Occipital lobe (tissue), 1 donor: ENCODE measurements around the gene SMIM45.

ENCODE experiments used
- DNase-seq: peaks from one replicate; lab custom pipeline; 2025; lab: John Stamatoyannopoulos, UW

The SMIM45 gene

DNA sequence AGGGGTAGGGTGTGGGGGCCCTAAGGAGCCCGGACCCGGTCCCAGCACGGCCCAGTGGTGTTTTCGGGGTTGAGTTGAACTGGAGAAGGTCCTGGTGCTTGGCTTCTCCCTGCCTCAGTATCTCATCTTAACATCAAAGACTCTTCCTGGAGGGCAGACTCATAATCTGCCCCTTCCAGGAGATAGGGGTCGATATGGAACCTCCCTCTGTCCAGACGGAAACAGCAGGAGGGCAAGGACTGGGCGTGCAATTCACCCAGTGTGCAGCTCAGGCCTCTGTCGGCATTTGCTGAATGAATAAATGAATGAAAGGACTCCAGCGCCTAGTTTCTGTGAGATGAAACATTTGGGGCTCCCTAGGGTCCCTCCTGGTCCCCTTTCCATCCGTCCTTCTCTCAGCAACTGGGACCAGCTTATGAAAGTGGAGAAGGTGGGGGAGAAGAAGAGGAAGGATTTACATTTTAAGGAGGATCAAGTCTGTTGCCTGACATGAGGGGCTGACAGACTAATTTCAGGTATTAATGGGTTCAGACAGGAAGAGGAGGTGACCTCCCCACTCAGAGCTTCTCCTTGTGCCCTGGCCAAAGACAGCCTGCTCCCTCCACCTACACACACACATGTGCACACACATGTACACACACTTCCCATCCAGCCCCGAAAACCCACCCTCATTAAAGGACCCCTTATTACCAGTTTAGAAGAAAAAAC, 36.0 kb upstream of the SMIM45 start:
- no peak for DNase-seq

DNA sequence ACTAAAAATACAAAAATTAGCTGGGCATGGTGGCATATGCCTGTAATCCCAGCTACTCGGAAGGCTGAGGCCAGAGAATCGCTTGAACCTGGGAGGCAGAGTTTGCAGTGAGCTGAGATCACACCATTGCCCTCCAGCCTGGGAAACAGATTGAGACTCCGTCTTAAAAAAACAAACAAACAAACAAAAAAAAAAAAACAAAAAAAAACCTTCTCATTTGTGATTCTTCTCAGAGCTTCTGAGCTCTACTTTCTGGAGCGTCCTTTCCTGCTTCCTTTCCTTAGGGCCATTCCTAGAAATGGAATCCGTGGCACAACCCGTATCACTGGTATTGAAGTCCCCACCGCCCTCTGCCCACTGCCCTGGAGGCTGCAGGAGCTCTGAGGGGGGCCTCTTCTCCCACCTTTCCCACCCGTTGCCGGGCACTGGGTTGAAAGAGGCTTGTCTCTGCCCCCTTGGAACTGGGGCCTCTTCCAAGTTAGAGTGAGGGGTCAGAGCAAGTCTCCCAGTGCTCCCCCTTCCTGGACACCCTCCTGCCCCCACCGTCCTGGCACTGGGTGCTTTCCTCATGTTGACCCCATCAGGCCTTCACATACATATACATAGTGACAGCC, 35.1 kb upstream of the SMIM45 start:
- DNase-seq = no peak

DNA sequence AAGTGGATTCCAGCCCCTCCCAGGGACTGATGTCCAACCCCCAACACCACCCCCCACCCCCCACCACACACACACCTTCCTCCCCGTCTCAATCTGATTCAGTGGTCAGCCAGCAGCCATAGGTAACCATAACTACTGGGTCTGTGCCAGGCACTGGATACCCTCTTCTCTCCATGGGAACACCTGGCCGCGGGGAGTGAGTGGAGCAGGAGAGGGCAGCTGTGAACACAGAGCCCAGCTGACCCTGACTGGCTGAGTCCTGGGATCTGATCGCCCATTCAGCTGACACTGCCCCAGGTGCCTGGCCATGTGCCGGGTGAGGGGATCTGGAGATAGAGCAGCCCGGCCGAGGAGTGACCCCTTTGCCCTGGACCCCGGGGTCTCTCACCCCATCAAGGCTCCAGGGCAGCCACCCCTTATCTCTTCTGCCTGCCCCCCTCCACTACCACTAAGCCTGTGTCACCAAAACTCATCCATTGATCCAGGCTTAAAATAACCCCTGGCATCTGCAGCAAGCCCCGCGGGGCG, 34.5 kb upstream of the SMIM45 start:
- DNase-seq = no peak

DNA sequence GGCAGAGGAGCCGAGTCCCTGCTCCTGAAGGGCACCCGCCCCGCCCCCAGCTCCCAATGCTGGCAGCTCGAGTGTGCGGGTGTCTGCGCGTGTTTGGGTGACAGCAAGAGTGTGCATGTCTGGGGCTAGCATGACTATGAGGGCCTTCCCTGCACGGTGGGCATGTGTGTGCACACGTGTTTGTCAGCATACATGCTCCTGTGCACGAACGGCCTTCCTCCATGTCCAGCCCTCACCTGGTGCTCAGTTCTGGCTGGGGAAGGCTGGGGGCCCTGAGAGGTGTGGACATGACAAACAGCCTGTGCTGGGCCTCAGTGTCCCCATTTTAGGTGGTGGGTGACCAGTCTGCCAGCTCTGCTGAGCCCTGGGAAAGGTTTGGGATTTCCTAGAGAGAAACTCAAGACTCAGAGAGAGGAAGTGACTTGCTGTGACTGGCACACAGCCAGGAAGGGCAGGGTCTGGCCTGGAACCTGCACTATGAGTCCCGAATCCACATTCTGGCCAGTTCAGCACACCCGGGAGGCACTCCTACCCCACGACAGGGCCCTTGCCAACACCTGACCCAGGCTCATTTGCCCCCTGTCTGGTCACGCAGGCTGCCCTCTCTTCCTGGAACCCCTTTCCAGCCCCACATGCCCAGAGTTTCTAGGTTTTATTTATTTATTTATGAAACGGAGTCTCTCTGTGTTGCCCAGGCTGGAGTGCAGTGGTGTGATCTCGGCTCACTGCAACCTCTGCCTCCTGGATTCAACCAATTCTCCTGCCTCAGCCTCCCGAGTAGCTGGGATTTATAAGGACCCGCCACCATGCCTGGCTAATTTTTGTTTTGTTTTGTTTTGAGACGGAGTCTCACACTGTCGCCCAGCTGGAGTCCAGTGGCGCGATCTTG, 33.8 kb upstream of the SMIM45 start:
- DNase-seq = no peak

DNA sequence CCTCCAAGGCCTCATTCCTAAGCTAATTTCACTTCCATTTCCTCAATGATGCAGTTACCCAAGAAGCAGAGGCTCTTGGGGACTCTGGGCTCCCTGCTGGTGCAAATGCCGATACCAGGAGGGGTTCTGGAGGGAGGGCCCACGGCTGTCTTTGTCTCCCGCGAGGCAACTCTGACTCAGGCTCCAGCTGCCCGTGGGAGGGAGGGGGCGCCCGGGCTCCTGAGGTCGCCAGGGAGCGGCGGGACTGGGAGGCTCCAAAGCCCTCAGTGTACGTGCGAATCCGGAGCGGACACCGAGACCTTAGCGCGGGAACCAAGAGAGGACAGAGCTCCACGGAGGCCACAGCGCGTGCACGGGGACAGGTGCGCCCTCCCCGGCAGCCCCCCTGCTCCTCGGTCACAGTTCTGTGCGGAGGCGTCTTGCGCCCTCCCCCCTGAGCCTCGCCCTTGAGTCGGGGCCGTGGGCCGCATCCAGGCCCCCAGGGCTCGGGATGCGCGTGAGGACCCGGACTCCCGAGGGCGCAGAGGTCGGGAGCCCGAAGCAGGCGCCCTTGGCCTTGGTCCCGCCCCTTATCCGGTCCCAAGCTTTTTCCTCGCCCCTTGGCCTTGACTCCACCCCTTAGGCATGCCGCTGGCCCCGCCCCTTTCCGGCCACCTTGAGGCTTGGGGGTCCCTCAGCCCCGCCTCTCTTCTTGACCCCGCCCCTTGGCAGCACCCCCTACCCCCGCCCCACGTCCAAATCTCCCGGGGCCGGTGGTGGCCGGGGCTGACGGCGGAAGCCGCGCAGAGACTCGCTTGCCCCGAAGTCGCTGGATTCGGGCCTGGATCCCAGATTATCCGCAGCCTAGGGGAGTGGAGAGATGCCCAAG, 32.4 kb upstream of the SMIM45 start:
- DNase-seq = no peak

DNA sequence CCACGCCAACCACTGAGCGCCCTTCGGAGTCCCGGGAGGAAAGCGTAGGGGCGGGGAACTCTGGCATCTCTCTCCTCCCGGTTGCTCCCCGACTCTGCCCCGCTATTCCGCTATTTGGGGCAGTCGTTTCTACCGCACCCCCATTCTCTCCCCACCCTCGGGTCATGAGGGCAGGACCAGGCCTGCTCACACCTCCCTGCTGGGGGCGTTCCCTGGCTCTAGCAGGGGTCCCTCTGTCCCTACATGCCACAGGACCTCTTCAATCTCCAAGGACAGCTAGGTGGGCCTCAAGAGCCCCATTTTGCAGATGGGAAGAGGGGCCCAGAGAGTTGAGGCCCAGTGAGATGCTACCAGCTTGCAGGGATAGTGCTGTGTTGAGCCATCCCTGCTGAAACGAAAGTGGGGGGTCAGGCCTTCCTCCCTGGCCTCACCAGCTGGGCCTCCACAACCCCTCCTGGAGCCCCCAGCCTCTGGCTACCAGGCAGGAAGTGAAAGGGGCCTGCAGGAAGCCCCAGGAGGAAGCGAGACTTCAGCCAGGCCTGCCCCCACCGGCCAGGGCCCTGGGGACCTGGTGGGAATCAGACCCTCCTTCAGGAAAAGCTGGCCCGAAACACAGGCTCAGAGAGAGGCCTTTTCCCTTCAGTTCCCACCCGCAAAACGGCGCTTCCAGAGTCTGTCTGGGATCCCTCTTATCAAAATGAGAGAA, 31.5 kb upstream of the SMIM45 start:
- DNase-seq = no peak

DNA sequence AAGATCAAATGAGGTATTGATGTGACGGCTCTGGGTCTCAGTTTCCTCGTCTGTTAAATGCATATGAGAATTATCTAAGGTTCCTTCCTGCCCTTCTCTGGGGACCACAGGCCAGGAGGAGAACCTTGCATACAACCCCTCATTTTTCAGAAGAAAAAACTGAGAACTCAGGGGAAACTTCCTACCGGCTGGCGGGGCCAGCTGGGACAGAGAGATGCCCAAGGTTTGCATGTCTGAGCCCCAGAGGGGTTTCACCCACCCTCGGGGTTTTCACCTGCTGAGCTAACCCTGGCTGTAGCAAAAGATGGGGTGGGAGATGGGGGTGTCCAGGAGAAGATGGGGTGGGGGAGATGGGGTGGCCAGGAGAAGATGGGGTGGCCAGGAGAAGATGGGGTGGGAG, 29.6 kb upstream of the SMIM45 start:
- DNase-seq = no peak

DNA sequence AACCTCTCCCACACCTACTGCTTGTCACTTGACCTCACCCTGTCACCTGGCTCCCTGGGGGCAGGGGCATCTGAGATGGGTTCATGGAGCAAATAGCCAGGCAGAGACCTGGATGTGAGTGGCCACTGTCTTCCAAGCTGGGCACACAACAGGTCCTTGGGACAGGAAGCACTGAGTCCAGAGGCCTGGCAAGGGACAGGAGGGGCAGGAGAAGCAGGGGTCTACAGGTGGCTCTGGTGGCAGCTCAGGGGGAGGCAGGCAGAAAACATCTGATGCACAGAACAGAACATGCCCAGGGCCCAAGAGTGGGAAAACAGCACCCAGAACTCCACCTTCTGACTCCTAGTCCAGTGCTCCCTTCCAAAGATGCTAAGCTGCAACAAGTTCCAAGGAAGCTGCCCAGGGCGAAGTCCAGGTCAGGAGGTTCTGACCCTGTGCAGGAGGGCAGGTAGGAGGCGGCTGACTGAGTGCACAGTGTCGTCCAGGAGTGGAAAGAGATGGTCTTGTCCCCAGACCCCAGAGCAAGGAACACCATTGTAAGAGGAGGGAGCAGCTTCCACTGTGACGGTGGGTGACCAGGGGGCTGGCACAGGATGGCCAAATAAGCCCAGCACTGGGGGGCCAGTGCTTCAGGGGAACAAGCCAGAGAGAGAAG, 28.9 kb upstream of the SMIM45 start:
- DNase-seq = no peak

DNA sequence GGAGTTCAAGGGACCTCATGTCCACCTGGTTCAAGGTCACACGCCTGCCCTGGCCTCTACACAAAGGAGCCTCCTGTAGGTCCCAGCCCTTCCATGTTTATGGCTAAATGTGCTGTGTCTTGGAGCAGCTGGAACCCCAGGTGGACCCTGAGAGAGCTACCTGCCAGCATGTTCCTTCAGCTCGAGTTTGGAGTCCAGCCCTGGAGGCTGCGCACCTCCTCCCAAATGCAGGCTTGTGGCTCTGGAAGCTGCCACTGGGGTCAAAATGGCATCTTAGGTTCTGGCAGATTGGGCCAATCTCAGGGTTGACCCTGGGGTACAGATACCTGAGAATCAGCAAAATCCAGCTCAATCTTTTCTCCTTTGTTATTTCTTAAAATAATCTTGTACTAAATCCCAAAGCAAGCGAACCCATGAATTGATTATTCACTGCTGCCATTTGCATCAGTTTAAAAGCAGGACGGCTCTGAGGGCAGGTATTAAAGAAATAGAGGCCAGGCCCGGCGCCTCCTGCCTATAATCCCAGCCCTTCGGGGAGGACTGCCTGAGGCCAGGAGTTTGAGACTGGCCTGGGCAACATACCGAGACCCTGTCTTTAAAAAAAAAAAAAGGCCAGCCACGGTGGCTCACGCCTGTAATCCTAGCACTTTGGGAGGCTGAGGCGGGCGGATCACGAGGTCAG, 28.2 kb upstream of the SMIM45 start:
- no peak for DNase-seq

DNA sequence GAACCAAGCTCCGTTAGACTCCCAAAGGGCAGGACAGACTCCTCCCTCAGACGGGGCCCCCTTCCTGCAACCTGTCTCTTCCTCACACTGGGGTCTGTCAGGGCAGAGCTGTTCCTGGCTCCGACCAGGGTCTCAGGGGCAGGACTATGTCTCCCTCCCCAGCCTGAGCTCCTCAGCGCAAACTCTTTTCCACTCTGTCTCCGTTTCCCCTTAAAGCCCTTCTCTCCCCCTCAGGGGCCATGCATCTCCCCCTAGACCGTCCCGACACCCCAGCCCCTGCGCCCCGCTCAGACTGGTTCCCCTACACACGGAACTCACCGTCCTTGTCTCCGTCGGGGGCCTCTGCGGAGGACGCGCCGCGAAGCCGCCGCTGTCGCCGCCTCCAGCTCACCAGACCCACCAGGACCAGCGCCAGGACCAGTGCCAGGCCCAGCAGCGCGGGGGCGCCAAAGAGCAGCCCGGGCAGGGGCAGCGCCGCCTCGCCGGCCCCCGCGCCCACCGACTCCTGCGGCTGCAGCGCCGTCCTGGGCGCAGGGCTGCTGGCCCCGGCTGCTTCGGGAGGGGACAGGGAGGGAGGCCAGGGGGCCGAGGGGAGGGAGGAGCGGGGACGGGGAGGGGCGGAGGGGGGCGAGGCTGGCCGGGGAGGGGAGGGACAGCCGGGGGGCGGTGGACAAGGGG, 26.0 kb upstream of the SMIM45 start:
- no peak for DNase-seq

DNA sequence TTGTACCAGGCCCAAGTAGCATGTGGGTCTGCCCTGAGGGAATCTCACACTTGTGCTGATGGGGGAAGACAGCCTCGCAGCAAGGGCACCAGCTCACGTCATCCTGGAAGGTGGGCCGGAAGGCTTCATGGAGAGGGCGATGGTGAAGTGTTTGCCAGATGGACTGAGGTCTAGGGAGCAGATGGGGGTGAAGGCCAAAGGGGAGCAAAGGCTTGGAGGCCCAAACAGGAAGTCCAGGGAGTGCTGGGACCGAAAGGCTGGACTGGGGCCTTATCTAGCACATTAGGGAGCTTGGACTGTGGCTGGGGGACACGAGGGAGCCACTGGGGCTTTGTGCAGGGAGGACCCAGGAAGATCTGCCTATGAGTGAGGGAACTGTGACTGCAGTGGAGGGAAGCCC, 24.1 kb upstream of the SMIM45 start:
- DNase-seq = no peak

DNA sequence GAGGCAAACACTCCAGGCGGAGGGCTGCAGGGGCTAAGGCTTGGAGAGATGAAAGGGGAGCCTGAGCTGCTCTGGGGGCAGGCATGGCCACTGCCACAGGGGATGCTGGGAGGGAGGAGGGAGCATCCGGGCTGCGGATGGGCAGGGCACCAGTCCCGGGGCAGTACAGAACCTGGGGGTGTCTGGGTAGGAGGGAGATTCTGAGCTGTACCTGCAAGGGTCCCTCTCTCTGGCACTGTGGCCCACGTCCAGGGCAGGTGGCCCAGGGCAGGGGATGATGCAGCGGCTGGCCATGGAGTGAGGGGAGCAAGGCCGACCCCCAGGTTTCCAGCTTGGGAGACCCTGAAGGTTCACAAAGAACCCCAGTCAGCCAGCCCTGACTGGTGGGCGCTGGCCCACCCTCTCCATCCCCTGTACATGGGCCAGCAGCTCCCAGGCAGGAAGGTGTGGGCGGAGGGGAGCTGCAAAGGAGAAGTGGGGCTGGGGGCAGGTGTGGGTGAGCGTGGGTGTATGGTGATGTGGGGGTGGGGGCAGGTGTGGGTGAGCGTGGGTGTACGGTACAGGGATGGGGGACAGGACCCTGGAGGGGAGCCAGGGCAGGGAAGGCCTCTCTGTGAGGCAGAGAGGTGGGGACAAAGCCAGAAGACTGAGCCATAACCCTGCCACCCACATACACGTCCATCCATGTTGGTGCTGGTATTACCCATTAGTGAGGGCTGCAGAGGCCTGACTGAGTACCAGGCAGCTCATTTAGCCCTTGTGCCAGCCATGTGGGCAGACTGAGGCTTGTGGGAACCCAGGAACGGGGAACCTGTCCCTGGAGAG, 23.1 kb upstream of the SMIM45 start:
- DNase-seq = no peak

DNA sequence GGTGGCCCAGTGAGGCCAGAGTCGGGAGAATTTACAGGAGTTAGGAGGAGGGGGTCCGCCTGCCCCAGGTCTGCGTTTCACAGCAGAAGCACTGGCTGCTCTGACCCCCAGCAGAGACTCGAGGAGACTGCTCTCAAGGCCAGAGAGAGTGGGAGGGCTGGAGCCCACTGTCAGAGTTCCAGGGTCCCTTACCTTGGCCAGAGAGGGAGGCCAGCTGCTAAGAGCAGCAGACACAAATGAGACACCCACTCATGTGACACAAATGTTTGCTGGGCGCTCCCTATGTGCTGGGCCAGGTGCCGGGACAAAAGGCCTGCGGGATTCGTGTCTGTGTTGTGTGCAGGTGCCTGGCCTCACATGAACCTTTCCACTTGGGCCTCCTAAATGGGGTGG, 22.5 kb upstream of the SMIM45 start:
- no peak for DNase-seq

DNA sequence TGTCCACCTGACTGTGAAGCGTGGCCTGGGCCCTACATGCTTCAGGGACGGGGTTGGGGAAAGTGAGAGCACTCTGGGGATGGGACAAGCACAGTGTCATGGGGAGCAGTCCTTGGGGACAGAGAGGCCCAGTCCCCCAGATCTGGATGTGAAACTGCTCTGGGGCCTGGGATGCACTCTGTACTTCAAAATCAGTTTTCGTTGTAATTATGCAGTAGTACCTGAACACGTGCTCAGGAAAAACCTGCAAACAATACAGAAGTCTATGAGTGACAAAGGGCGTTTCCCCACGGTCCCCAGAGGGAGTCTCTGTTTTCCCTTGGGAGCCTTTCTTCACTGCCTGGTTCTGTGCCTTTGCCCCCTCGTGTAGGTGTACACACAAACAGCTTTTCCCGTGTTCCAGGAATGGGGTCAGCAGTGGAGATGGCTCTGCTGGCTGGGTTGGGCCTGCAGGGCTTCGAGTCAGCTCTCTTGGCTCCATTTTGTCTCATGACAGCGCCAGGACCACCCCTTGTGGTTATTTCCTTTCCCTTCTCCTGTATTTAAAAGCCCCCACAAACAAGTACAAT, 20.2 kb upstream of the SMIM45 start:
- no peak for DNase-seq

DNA sequence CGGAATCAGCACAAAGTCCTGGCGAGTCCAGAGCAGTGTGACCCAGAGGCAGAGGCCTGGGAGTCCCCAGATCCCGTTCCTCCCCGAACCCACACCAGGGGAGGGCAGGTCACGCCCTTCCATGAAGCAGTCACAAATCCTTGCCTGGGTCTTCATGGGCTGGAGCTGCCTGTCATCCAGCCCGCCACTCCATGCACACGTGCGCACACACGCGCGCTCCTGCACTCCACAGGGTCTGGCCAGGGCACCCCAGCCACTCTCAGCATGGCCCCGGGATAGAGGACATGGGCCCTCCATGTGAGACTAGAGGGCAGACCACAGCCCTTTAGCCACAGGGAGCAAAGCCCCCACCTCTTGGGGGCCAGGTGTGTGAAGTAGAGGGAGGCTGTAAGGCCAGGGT, 19.6 kb upstream of the SMIM45 start:
- no peak for DNase-seq

DNA sequence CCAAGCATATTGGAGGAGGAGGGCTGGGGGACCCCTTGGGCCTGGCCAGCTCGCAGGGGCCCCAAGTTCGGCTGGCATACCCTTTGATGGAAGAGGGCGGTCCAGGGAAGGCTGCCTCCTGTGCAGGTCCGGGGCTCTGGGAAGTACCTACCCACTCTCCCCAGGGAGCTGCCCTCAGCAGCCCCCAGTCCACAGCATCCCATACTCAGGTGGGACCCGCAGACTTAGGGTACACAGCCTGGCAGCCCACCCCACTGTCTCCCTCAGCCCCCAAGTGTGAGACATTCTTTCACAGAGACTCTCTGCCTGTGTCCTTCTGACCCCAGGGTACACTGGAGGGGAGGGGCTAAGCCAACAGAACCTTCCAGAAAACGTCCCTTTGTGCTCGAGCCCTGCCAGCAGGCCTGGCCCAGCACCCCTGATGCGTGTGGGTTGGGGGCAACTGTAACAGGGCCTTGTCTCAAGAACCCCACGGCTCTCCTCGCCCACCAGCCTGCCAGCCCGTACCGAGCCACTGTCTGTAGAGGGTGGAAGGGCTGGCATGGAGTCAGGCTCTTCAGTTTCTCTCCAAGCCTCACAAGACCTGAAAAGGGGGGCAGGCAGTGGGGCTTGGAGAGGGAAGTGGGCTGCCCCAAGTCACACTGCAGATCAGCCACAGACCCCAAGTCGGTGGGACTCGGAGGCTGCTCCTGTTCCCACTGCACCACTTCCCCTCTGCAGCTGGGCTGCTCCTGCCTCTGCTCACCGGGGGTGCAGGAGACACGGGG, 18.4 kb upstream of the SMIM45 start:
- no peak for DNase-seq
